ENCODE results near the gene FOXJ3.

FOXJ3 gene

DNA sequence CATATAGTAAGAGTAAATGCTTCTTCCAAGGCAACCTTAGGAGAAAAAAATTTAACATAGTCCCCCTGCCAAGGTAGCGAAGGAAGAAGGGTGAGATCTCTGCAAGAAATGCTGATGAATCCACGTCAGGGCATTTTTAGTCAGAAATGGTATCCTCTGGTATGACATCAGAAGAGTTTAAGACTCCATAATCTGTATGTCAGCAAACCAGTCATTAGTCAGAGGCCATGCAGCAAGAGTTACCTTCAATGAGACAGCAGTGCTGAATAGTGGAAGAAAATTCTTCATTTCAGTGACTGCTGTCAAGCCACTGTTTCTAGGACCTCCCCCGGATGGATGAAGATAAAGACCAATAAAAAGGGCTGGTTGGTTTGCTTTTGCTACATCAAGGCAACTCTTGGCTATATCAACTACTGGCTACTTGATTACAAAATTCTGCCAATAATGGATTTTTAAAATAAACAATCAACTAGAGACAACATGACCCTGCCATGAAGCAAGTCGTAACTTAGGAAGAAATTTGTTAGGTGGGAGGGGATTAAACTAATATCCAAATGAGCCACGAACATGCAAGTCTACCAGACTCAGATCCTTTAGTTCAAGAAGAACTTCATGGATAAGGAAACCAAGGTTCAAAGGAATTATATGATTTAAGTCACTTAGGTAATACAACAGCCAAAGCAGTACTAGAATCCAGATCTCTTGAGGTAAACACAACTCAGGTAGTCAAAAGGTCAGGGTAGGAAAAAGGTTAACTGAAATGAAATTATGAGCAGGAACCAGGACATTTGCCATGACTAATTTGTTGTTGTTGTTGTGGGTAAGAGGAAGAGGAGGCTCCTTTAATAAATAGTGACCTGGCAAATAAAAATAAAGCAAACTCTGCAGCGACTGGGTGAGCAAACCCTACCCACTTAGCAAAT lies 144.8 kb downstream of the FOXJ3 start:
- no peak for DNase-seq (ENCODE audit: low spot score)

DNA sequence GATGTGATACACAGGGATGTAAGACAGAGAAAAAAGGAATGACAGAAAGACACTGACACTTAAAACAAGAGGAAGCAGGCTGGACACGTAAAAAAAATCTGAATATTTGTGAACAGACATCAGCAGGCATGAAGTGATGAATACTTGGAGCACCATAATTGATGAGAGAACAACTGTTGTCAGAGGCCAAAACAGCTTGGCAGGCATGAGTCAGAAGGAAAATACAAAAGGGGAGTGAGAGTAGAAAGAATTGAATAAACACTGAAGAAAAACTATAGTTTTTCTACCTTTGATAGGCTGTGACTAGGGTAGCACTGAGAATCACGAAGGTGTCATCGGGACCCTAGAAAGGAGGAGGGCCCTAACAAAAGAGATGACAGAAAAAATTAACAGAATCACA lies 148.9 kb downstream of the FOXJ3 start:
- DNase-seq (ENCODE audit: low spot score): no peak

DNA sequence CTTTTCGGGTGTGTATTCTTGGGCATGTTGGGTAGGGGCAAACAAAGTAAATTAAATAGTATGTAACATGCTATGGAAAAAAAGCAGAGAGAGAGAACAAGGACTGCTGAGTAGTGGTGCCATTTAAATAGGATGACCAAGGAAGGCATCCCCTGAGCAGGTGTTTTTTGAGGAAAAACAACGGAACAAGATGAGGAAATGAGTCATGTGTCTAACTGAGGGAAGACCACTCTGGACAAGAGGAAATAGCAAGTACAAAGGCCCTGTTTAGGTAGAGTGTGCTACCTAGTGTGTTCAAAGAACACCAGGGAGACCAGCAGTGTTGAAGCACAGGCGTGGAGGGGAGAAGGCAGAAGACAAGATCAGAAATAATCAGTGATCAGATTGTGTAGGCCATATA lies 150.4 kb downstream of the FOXJ3 start:
- no peak for DNase-seq (ENCODE audit: low spot score)

DNA sequence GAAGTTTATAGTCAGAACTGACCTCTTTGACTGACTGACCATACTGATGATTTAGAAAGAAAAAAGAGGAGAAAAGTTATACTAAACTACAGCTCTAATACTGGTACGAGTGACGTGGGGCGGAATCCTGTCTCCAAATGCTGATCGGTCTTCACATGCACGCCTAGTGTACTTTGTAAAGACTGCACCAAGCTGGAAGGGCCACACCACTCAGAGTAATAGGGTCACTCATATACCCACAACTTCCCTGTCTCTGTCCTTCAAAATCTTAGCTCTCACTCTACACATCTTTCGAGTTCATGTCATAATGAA lies 151.1 kb downstream of the FOXJ3 start:
- no peak for DNase-seq (ENCODE audit: low spot score)

DNA sequence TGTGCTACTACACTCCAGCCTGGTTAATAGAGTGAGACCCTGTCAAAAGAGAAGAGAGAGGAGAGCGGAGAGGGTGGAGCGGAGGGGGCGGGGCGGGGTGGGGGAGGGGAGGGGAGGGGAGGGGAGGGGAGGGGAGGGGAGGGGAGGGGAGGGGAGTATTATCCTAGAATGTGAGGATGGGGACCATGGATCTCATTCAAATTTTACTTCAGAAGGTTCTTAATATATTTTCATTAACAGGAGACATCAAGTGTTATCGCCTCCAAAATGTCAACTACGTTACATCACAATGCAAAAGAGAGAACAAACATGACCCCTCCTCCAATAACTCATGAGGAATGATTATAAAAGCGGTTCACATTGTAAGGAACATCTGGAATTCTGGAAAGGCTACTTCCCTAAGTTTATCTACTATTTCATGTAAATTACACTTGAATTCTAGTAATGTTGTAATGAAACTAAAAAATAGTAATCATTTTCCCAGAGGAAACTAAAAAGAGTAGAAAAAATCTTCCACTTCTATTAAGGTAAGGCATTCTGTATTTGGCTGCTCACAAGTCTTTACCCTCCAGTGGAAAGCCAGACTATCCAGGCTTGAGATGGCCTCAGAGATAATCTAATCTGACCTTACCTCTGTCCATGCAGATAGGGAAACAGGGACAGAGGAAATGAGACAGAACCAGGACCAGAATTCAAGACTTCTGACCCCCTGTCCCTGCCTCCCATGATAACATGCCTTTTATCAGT lies 151.7 kb downstream of the FOXJ3 start:
- DNase-seq (ENCODE audit: low spot score): no peak

DNA sequence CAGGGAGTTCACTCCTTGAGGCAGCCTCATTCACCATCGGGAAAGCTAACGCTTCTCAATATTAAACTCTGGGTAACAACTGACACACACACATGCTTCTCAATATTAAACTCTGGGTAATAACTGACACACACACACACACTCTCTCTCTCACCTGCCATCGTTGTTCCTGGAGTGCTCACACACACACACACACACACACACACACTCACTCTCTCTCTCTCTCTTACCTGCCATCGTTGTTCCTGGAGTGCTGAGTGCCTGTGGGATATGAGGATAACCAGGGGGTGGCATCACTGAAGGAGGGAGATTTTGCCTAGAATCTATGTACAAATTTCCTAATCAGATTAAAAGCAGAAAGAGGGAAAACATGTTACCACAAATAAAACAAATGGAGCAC lies 153.3 kb downstream of the FOXJ3 start:
- DNase-seq (ENCODE audit: low spot score): no peak

DNA sequence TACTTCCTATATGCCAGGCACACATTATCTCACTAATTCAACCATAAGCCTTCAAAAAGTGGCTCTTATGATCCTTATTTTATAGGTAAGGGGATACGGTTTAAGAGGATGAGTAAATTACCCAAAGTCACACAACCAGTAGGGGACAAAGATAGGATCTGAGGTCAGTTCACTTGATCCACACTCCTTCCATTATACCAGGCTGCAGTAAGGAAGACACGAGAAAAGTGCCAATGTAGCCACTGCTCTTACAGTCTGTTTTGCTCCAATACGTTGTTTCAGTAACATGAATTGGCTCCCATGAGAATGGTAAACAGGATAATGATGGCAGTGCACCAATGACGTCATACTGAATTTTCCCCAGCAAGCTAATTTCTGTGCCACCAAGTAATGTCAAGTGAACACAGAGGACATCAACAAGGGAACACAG lies 155.1 kb downstream of the FOXJ3 start:
- DNase-seq (ENCODE audit: low spot score): no peak

DNA sequence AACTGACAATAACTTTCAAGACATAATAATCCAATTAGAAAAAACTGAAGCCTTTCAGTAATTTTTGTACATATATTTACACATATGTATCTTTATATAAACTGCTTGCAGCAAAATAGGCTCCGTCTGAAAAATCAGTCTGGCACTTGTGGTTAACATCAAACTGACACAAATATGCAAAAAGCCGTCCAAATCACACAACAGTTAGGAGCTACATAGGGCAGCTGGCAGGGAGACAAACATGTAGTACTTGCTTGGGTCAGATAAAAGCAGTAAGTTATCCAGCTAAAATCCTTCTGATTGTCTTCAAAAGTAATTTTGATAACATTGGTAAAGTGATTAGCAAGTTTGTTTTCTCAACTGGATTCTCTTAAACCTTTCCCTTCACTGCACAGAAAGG lies 155.8 kb downstream of the FOXJ3 start:
- no peak for DNase-seq (ENCODE audit: low spot score)

DNA sequence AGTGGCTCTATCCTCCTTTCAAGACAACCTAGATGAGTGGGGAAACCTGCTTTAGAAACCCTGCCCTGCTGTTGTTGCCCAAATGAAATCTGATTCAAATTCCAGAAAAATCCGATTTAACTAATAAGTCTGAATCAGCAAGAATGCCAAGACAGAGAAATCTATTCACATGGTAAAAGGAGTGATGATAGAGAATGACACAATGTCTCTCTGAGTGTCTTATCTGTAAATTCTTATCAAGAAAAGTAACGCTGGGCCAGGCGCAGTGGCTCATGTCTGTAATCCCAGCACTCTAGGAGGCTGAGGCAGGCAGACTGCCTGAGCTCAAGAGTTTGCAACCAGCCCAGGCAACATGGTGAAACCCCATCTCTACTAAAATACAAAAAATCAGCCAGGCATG lies 156.8 kb downstream of the FOXJ3 start:
- DNase-seq (ENCODE audit: low spot score): no peak

DNA sequence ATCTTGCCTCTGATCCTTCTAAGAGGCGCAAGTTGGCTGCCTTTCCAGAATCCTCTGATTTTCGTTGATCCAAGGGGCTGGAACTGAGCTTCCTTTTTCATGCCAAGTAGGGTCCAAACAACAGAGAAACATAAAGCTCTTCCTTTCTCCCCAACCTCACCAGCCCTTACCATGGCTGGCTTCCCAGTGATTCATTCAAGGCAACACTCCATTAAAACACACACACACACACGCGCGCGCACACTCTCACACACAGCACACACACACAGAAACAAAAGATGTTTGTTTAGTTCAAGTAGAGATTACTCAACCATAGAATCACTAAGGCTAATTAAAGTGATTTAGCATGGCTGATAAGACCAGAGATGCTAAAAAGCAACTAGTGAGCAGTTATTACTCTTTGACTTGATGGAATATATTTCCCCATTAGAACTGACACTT lies 157.5 kb downstream of the FOXJ3 start:
- DNase-seq (ENCODE audit: low spot score): peak; percentile 79

DNA sequence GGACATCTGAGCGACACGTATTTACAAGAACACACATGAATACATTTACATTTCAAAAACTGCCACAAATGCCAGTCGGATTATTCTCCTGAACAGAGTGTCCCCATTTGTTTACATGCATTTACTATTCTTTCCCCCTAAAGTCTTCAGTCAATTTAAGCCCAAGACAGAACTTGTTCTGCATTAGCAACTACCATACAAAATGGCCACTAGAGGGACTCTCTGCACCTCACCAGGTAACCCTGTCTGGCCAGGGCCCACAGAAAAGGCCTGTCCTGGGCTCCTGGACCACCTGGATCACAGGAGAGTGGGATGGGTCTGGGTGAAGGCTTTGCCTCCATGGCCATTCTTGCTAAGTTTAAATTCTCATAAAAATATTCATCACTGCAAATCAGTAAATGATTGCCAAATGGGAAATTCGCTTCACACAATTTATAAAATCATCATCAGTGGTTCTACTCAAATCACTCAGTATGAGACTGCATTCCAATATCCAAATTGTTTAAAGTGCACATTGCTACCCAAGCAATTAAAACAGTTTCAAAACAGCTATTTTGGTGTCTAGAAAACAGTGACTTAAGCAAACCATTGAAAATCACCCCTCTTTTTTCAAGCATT lies 158.0 kb downstream of the FOXJ3 start:
- peak; percentile 55 for DNase-seq (ENCODE audit: low spot score)

DNA sequence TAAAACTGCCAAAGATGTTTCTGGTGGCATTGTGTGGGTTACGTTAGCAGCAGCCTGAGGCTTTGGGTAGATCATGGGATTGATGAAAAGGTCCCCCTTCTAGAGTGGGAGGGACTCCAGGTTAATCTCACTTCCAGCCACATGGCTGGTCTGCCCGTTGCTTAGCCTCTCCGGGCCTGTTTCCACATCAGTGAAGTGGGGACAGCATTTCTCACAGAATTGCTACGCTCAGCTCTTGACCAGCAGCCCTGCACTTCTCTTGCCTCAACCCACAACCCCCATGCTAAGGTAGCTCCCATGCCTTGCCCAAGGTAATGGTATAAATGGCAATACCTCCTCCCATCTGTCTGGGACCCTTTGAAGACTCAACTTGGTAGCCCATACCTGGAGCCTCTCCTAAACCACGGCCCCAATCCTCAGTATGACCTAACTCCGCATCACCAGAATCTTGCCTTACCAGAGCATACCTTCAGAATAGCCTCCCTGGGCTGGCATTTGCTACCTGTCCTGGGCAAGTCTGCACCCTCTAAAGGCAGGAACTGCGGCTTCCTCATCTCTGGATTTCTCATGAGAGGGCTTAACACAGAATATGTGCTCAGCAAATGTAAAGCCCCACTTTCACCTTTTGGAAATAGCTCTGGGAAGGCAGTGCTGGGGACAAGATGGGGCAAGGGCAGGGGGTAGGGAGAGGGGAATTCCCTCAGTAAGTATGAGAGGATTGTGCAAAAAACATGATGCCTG lies 159.6 kb downstream of the FOXJ3 start:
- DNase-seq (ENCODE audit: low spot score): no peak

DNA sequence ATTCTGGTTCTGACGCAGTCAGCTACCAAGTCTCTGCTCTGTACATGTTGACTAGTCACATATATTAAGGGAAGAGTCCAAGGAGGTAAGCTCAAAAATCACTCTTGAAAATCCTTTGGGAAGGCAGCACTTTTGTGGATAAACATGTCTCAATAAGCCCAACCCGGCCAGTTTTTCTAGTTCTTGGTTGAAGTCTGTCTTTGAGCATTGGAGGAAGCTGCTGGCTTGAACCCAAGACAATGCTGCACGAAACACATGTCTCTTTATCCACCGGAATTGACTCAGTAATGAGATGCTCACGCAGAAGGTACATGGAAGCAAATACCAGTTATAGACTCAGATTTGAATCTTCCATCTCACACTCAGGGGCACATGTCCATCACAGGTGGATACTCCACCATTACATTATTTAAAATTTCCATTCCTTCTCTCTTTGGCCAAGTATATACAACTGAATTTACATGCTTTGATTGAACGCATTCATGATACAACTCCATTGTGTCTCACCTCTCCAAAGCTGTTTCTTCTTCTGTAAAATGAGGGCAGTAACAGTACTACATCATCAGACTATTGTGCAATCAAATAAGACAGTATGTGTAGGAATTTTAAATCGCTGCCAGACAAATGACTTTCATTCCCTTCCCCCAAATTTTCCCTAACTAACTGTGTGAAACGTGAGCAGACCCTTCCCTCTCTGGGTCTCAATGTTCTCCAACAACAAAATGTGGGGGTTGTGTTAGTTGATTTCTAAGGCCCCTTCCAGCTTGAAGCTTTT lies 160.9 kb downstream of the FOXJ3 start:
- peak; percentile 21 for DNase-seq (ENCODE audit: low spot score)

DNA sequence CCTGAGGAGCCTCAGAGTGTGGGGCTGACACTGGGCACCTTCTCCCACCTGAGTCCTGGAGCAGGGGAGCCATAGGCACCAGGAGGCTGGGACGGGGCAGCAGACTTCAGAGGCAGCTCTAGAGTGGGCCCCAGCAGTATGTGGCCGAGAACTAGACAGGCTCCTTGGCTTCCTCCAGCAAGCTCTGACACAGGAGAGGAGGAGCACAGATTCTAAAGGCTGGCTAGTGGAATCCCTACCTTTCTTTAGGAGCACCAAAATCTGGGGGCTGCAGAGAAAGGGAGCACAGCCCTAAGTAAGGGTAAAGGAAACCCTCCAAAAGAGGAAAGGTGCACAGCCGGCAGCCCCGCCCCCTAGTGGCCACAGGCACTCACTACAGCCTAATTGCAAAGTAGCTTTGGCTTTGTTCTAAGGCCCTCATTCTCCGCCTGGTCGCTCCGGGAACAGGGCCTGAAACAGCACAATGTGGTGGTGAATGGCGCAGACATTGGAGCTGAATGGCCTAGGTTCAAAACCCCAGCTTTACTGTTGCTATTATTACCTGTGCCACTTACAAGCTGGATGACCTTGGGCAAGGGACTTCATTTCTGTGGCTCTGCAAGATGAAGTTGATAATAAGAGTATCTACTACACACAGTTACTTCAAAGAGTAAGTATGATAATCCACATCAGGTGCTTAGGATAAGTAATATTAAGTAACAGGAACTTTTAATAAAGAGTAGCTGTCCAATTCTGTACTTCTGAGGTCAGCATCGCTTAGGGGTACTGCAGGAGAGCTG lies 161.7 kb downstream of the FOXJ3 start:
- DNase-seq (ENCODE audit: low spot score): peak; percentile 50

DNA sequence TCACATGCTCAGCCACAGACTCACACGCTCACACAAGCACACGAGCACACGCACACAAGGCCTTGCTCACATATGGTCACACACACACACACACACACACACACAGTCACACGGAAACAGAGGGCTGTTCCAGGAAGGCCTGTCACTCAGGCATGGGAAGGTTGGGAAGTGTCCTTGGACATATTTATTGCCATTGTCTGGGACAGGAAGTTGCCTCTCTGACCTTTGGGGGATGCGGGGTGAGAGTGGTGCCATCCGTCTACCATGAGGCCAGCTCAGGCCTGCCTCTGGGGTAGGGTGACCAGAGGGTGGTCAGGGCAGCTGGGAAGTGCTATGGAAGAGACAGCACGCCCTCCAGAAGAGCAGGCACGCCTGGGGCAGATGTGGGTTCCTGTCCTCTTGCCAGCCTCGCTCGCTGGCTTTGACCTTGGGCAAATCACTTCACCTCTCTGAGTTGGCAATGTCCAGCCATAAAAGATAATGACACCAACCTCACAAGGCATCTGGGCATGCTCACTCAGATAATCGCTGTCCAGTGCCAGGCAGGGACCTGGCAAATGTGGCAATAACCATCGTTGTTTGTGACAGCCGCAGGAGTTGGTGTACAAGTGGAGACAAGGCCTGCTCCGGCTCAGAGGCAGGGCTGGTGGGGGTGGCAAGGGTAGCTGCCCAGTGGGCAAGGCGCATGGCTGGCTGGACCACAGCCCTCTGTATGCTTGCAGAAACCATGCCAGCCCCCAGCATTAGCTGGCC lies 162.5 kb downstream of the FOXJ3 start:
- DNase-seq (ENCODE audit: low spot score): no peak

DNA sequence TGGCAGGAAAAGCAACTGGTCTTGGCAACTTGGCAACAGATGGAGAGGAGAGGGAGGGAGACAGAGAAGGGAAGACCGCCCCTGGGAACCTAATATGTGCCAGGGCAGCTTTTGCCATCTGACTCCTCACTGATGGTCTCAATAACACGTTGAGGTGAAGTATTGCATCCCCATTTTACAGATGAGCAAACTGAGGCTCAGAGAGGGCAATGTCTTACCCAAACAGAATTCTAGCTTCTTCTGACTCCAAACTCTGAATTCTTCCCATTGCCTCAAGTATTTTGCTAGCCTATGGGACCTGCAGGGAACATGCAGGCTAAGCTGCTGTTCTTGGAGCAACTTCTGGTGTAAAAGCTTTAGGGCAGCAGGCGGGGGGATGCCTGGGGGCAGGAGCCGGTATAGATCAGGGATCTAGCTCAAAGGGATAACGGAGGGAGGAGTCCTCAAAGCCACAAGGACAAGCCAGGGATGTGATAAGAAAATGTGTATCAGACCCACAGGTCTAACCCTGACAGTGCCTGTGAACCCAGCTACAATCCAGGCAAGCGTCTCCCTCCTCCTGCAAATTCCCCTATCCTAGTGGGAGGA lies 163.3 kb downstream of the FOXJ3 start:
- DNase-seq (ENCODE audit: low spot score): no peak

DNA sequence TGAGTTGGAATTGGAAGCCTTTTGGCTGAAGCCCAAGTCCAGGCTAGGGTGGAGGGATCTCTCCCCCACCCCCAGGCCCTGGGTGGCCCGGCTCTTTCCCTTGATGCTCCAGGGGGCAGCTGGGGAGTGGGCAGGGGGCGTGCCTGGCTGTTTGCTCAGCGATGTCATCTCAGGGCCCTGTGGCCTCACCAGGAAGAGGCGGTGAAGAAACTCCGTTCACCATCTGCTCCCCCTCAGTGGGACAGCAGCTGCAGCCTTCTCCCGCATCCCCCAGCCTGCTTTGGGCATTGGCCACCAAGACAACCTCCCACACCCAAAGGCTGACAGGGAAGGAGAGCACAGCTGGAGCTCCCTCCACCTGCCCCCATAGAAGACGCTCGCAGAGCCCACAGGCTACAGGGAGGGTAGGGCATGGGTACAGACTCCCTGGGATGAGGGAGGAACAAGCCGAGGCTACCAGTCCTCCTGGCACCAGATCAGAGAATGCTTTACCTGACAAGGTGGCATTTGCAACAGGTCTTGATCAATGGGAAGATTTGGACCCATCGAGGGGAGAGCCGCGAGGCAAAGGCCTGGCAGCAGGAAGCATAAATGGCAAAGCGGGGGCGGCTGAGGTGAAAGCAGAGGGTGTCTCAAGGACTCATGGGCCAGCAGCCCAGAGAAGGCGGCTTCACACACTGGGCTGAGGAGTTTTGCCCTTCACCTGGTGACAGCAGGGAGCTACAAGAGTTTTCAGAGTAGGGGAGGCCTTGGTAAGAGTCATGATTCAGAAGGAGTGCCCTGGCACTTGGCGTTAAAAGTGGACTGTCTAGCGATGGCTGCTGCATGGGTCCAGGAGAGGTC lies 164.0 kb downstream of the FOXJ3 start:
- DNase-seq (ENCODE audit: low spot score): no peak

DNA sequence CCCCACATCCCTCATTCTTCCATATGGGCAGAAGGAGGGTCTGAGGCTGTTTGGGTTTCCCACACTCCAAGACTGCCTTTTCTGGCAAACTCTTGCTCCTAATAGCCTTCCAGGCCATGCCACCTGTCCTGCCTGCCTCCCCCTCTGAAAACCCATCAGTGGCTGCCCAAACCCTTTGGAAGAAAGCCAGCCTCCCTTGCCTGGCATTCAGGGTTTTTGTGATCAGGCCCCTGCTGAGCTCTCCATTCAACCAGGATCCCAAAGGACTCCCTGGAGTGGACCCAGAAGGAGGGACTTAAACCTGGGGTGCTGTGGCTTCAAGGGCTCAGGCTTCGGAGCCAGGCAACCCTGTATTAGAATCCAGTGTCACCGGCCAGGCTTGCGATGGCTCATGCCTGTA lies 166.3 kb downstream of the FOXJ3 start:
- DNase-seq (ENCODE audit: low spot score): no peak

DNA sequence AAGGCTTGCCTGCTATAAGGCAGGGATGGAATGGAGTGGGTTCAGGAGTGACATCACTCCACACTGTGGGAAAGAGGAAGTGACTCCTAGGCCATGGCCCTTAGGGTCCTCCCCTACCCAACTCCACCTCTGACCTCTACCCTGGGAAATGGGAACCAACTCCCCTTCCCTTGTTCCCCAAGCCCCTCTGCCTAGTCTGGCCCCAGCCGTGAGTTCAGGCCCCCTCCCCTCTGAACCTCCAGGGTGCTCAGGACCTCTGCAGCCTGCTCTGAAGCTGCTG lies 166.7 kb downstream of the FOXJ3 start:
- no peak for DNase-seq (ENCODE audit: low spot score)

Measured in globus pallidus (tissue), 1 donor.